Astrocyte (in vitro differentiated cells and primary cell): ENCODE measurements around the gene MLST8. TPM values are rescaled to one million over a fixed set of nuclear protein-coding genes. Genes with fewer than 3 reads are reported as not detected.

Source experiments
- DNase-seq: peaks from one replicate; pipeline ENCODE4 v3.0.0-alpha.2; 2010; ENCODE audit warnings: low read depth
- FAIRE-seq: peaks from 2 replicates; lab custom pipeline; 2011; peaks lifted over from hg19 to GRCh38; lab: Jason Lieb, UNC
- H2AFZ ChIP-seq: 2 replicates; pipeline ENCODE4 v1.6.0; 2012; ENCODE audit warnings: low read depth, low read length, inconsistent platforms
- H3K27ac ChIP-seq: 2 replicates; pipeline ENCODE4 v1.5.1; 2011; ENCODE audit warnings: low read depth, low read length, inconsistent platforms
- H3K27me3 ChIP-seq: 2 replicates; pipeline ENCODE4 v1.6.0; 2011; ENCODE audit warnings: low read length, inconsistent platforms; ENCODE audit not compliant: insufficient read depth
- H3K36me3 ChIP-seq: 2 replicates; pipeline ENCODE4 v1.5.1; 2011; ENCODE audit warnings: low read length, inconsistent platforms; ENCODE audit not compliant: insufficient read depth
- H3K4me1 ChIP-seq: 2 replicates; pipeline ENCODE4 v1.5.1; 2011; ENCODE audit warnings: low read length, inconsistent platforms; ENCODE audit not compliant: insufficient read depth
- H3K4me2 ChIP-seq: 2 replicates; pipeline ENCODE4 v1.6.0; 2012; ENCODE audit warnings: low read length, inconsistent platforms
- H3K4me3 ChIP-seq: 2 replicates; pipeline ENCODE4 v1.5.1; 2011; ENCODE audit warnings: low read depth, mild to moderate bottlenecking, low read length, inconsistent platforms; ENCODE audit not compliant: insufficient read depth
- H3K79me2 ChIP-seq: 2 replicates; pipeline ENCODE4 v1.6.0; 2012; ENCODE audit warnings: mild to moderate bottlenecking, low read length, inconsistent platforms; ENCODE audit not compliant: insufficient read depth
- H3K9ac ChIP-seq: 2 replicates; pipeline ENCODE4 v1.6.0; 2012; ENCODE audit warnings: mild to moderate bottlenecking, low read length, inconsistent platforms
- H3K9me3 ChIP-seq: 2 replicates; pipeline ENCODE4 v1.5.1; 2012; ENCODE audit warnings: low read depth, mild to moderate bottlenecking, low read length, inconsistent platforms; ENCODE audit not compliant: insufficient read depth
- H4K20me1 ChIP-seq: 2 replicates; pipeline ENCODE4 v1.6.0; 2012; ENCODE audit warnings: low read length, inconsistent platforms; ENCODE audit not compliant: insufficient read depth
- H3K27ac Mint-ChIP-seq: one replicate; pipeline ENCODE4 v1.8.0; 2021; ENCODE audit warnings: mild to moderate bottlenecking, mixed read lengths; ENCODE audit not compliant: unreplicated experiment
- H3K27me3 Mint-ChIP-seq: one replicate; pipeline ENCODE4 v1.8.0; 2021; ENCODE audit warnings: low read depth, mixed read lengths; ENCODE audit not compliant: unreplicated experiment
- H3K36me3 Mint-ChIP-seq: one replicate; pipeline ENCODE4 v1.8.0; 2021; ENCODE audit warnings: low read depth, mixed read lengths; ENCODE audit not compliant: unreplicated experiment
- H3K4me1 Mint-ChIP-seq: one replicate; pipeline ENCODE4 v1.8.0; 2021; ENCODE audit warnings: low read depth, mixed read lengths; ENCODE audit not compliant: unreplicated experiment
- H3K4me3 Mint-ChIP-seq: one replicate; pipeline ENCODE4 v1.8.0; 2021; ENCODE audit warnings: mild to moderate bottlenecking, moderate library complexity, mixed read lengths; ENCODE audit not compliant: unreplicated experiment
- H3K9me3 Mint-ChIP-seq: one replicate; pipeline ENCODE4 v1.8.0; 2021; ENCODE audit warnings: mild to moderate bottlenecking, mixed read lengths; ENCODE audit not compliant: unreplicated experiment
- CTCF ChIP-seq: IDR thresholded peaks from 2 replicates; pipeline ENCODE4 v1.5.1; 2011; ENCODE audit warnings: low read depth, mild to moderate bottlenecking, inconsistent platforms, low read length, moderate library complexity; ENCODE audit not compliant: insufficient read depth
- EZH2 ChIP-seq: IDR thresholded peaks from 2 replicates; pipeline ENCODE4 v1.6.1; 2012; ENCODE audit warnings: mild to moderate bottlenecking, low read length, inconsistent platforms; ENCODE audit not compliant: insufficient read depth
- total RNA-seq: library from RNA; stranded (reverse); gene quantifications from 2 replicates; pipeline ENCODE4 v1.2.1, GENCODE V29; 2021

Gene MLST8
- total RNA-seq, 1 donor from 2014 or later, result 34.7 TPM

- H3K4me3 ChIP-seq, result no peak overlapping the region
- Mint-ChIP-seq H3K4me1 (peaks cover 2% of the 10 kb centered on the region), H3K27ac (peak overlapping the region; percentile 62), H3K4me3 (no peak overlapping the region), H3K9me3 (no peaks in the 10 kb centered on the region), H3K36me3 (peaks cover 2% of the 10 kb centered on the region), H3K27me3 (no peaks in the 10 kb centered on the region)
- H4K20me1 ChIP-seq, result peaks cover 56% of the 10 kb centered on the region
- DNase-seq, result no peak
- no peak overlapping the region for H3K27ac ChIP-seq
- no peak for TF ChIP-seq EZH2
- H3K9ac ChIP-seq, result no peak overlapping the region
- no peaks in the 10 kb centered on the region for H3K27me3 ChIP-seq
- peaks cover 49% of the 10 kb centered on the region for H3K79me2 ChIP-seq
- H2AFZ ChIP-seq, result no peak overlapping the region
- no peak for FAIRE-seq
- peaks cover 3% of the 10 kb centered on the region for H3K4me1 ChIP-seq
- H3K9me3 ChIP-seq, result no peaks in the 10 kb centered on the region
- H3K36me3 ChIP-seq, result peaks cover 7% of the 10 kb centered on the region
- no peak overlapping the region for H3K4me2 ChIP-seq
These were observed 38.8 kb upstream of the MLST8 start for GRCh38 chr16:2166263-2167067.

GRCh38 chr16:2167068-2167638 lies 38.1 kb upstream of the MLST8 start:
- no peak overlapping the region for H2AFZ ChIP-seq
- H4K20me1 ChIP-seq, result peaks cover 49% of the 10 kb centered on the region
- peaks cover 2% of the 10 kb centered on the region for H3K4me1 ChIP-seq
- H3K4me1 Mint-ChIP-seq, result peaks cover 2% of the 10 kb centered on the region
- H3K9me3 Mint-ChIP-seq, result no peaks in the 10 kb centered on the region
- H3K27me3 ChIP-seq, result no peaks in the 10 kb centered on the region
- peaks cover 2% of the 10 kb centered on the region for H3K36me3 Mint-ChIP-seq
- no peaks in the 10 kb centered on the region for H3K9me3 ChIP-seq
- no peak overlapping the region for H3K4me2 ChIP-seq
- DNase-seq (no peak), FAIRE-seq (no peak)
- H3K4me3 Mint-ChIP-seq, result no peak overlapping the region
- no peak overlapping the region for H3K4me3 ChIP-seq
- no peaks in the 10 kb centered on the region for H3K27me3 Mint-ChIP-seq
- TF ChIP-seq EZH2 (no peak), CTCF (no peak)
- no peak overlapping the region for H3K9ac ChIP-seq
- H3K27ac ChIP-seq, result no peak overlapping the region
- peaks cover 42% of the 10 kb centered on the region for H3K79me2 ChIP-seq
- no peak overlapping the region for H3K27ac Mint-ChIP-seq
- peaks cover 7% of the 10 kb centered on the region for H3K36me3 ChIP-seq

- DNase-seq (no peak), FAIRE-seq (no peak)
- no peak overlapping the region for H3K27ac ChIP-seq
- no peaks in the 10 kb centered on the region for H3K9me3 Mint-ChIP-seq
- H3K36me3 ChIP-seq, result peaks cover 7% of the 10 kb centered on the region
- no peak overlapping the region for H3K4me3 Mint-ChIP-seq
- H4K20me1 ChIP-seq, result peaks cover 36% of the 10 kb centered on the region
- no peak overlapping the region for H3K4me2 ChIP-seq
- no peak overlapping the region for H2AFZ ChIP-seq
- H3K9ac ChIP-seq, result no peak overlapping the region
- H3K27me3 ChIP-seq, result no peaks in the 10 kb centered on the region
- no peaks in the 10 kb centered on the region for H3K27me3 Mint-ChIP-seq
- no peak overlapping the region for H3K4me3 ChIP-seq
- H3K79me2 ChIP-seq, result peaks cover 17% of the 10 kb centered on the region
- H3K4me1 Mint-ChIP-seq, result no peaks in the 10 kb centered on the region
- no peaks in the 10 kb centered on the region for H3K9me3 ChIP-seq
- no peaks in the 10 kb centered on the region for H3K4me1 ChIP-seq
- H3K27ac Mint-ChIP-seq, result no peak overlapping the region
- TF ChIP-seq CTCF, result no peak
- no peak for TF ChIP-seq EZH2
- H3K36me3 Mint-ChIP-seq, result peaks cover 2% of the 10 kb centered on the region
These were observed 35.2 kb upstream of the MLST8 start for GRCh38 chr16:2170080-2170479.
